Keratinocyte (primary cell): ENCODE results near the gene WWC2. TPM values are rescaled to one million over a fixed set of nuclear protein-coding genes. Genes with fewer than 3 reads are reported as not detected.

Source experiments
- DNase-seq: peaks from one replicate; pipeline ENCODE4 v3.0.0-alpha.2; 2011; ENCODE audit warnings: low read depth, missing footprints, low spot score
- FAIRE-seq: peaks from 2 replicates; lab custom pipeline; 2011; peaks lifted over from hg19 to GRCh38; lab: Jason Lieb, UNC
- H2AFZ ChIP-seq: 2 replicates; pipeline ENCODE4 v1.6.0; 2012; ENCODE audit warnings: low read length, control low read depth, inconsistent platforms; ENCODE audit not compliant: control insufficient read depth
- H3K27ac ChIP-seq: 2 replicates; pipeline ENCODE4 v1.5.1; 2011; ENCODE audit warnings: low read length; ENCODE audit not compliant: control insufficient read depth, insufficient read depth
- H3K27me3 ChIP-seq: 3 replicates; pipeline ENCODE4 v1.6.0; 2011; ENCODE audit warnings: low read length; ENCODE audit not compliant: control insufficient read depth, insufficient read depth; ENCODE audit errors: extremely low read depth
- H3K36me3 ChIP-seq, 2 experiments: 2 replicates in 1 of 2; 3 replicates in 1 of 2; pipeline ENCODE4 v1.5.1; 2011; ENCODE audit warnings: low read length in 2 of 2, mild to moderate bottlenecking in 1 of 2; ENCODE audit not compliant: control insufficient read depth in 2 of 2, insufficient read depth in 2 of 2; ENCODE audit errors: extremely low read depth in 1 of 2
- H3K4me1 ChIP-seq: 3 replicates; pipeline ENCODE4 v1.5.1; 2011; ENCODE audit warnings: low read length; ENCODE audit not compliant: control insufficient read depth, insufficient read depth; ENCODE audit errors: extremely low read depth
- H3K4me2 ChIP-seq: 3 replicates; pipeline ENCODE4 v1.6.0; 2011; ENCODE audit warnings: low read depth, low read length; ENCODE audit not compliant: control insufficient read depth, insufficient read depth; ENCODE audit errors: extremely low read depth
- H3K4me3 ChIP-seq, 3 experiments: fragments of 200-600 bp in 1 of 3; sonication (generic) in 1 of 3; 2 replicates in 2 of 3; 3 replicates in 1 of 3; pipeline ENCODE4 v1.5.1; 2011 to 2016; ENCODE audit warnings: low read length in 3 of 3, mild to moderate bottlenecking in 3 of 3, control low read depth in 2 of 3, inconsistent platforms in 1 of 3, low read depth in 1 of 3, mixed read lengths in 1 of 3, mixed run types in 1 of 3, moderate library complexity in 1 of 3; ENCODE audit not compliant: control insufficient read depth in 2 of 3, insufficient read depth in 2 of 3; ENCODE audit errors: extremely low read depth in 1 of 3
- H3K79me2 ChIP-seq: 2 replicates; pipeline ENCODE4 v1.6.0; 2012; ENCODE audit warnings: low read length; ENCODE audit not compliant: control insufficient read depth, insufficient read depth
- H3K9ac ChIP-seq: 3 replicates; pipeline ENCODE4 v1.6.0; 2011; ENCODE audit warnings: low read length; ENCODE audit not compliant: control insufficient read depth, insufficient read depth; ENCODE audit errors: extremely low read depth
- H3K9me1 ChIP-seq: 3 replicates; pipeline ENCODE4 v1.6.0; 2011; ENCODE audit warnings: low read length; ENCODE audit not compliant: control insufficient read depth, insufficient read depth; ENCODE audit errors: extremely low read depth
- H3K9me3 ChIP-seq: 2 replicates; pipeline ENCODE4 v1.5.1; 2012; ENCODE audit warnings: low read depth, low read length; ENCODE audit not compliant: control insufficient read depth
- H4K20me1 ChIP-seq: 3 replicates; pipeline ENCODE4 v1.6.0; 2011; ENCODE audit warnings: low read length; ENCODE audit not compliant: control insufficient read depth, insufficient read depth; ENCODE audit errors: extremely low read depth
- CTCF ChIP-seq, 3 experiments: IDR thresholded peaks in 1 of 3; conservative IDR thresholded peaks in 1 of 3; optimal IDR thresholded peaks in 1 of 3; 2 replicates in 2 of 3; 3 replicates in 1 of 3; pipeline versions ENCODE3 to v1.5.1; 2011; ENCODE audit warnings: low read length in 3 of 3, mild to moderate bottlenecking in 3 of 3, moderate library complexity in 2 of 3, control low read depth in 1 of 3, inconsistent platforms in 1 of 3; ENCODE audit not compliant: insufficient read depth in 2 of 3; ENCODE audit errors: extremely low read depth in 1 of 3
- EZH2 ChIP-seq: IDR thresholded peaks from one replicate; pipeline ENCODE4 v1.6.1; 2012; ENCODE audit warnings: inconsistent platforms, mild to moderate bottlenecking, low read length, moderate library complexity
- dilution Hi-C: fragments of 300-500 bp; cut with MboI; formaldehyde crosslinking; loops from one replicate; pipeline ENCODE4 v1.7.0; 2020; ENCODE audit warnings: low sequenced_read_pairs; ENCODE audit not compliant: extremely low pct_ligation_motif_present
- polyA plus RNA-seq, 5 experiments: library from polyadenylated mRNA; depleted of rRNA in 3 of 5; stranded (reverse) in 3 of 5; stranded (forward) in 1 of 5; unstranded in 1 of 5; fragments of >200 nt; gene quantifications; 1 replicate in 1 of 5; 2 replicates in 3 of 5; 3 replicates in 1 of 5; pipeline versions ENCODE4 v1.2.1 to v1.2.3, GENCODE V29; 2011 to 2012; ENCODE audit warnings: missing spikeins in 2 of 5, low read depth in 1 of 5, low replicate concordance in 1 of 5

Gene WWC2
- polyA plus RNA-seq, 1 donor (not counting 4 experiments of a cell fraction or from before 2014, with no cell fraction given) = 15.4 TPM

- no peak overlapping the region for H3K4me3 ChIP-seq
- TF ChIP-seq CTCF (optimal IDR thresholded peaks at IDR 0.05 in 1 of 3, IDR thresholded peaks at IDR 0.05 in 1 of 3, conservative IDR thresholded peaks at IDR 0.05 in 1 of 3; ENCODE audit: extremely low read depth in 1 of 3, insufficient read depth in 2 of 3, low read length in 3 of 3) (no peak), EZH2 (no peak)
- H4K20me1 ChIP-seq = peaks cover 3% of the 10 kb centered on the region
- no peak overlapping the region for H3K27ac ChIP-seq
- H2AFZ ChIP-seq = no peak overlapping the region
- H3K27me3 ChIP-seq = no peaks in the 10 kb centered on the region
- no peak overlapping the region for H3K4me2 ChIP-seq
- H3K4me1 ChIP-seq = peaks cover 3% of the 10 kb centered on the region
- FAIRE-seq (no peak), DNase-seq (no peak)
- H3K9me1 ChIP-seq = no peaks in the 10 kb centered on the region
- dilution Hi-C loops = no loop called here
- H3K9me3 ChIP-seq = no peaks in the 10 kb centered on the region
- H3K36me3 ChIP-seq = no peaks in the 10 kb centered on the region
- peaks cover 51% of the 10 kb centered on the region for H3K79me2 ChIP-seq
- no peak overlapping the region for H3K9ac ChIP-seq
Observed at GRCh38 chr4:183170894-183171293, 71.8 kb downstream of the WWC2 start.

GRCh38 chr4:183171484-183172267 is 72.6 kb downstream of the WWC2 start:
- no peaks in the 10 kb centered on the region for H3K27me3 ChIP-seq
- H3K4me1 ChIP-seq = peaks cover 6% of the 10 kb centered on the region
- dilution Hi-C loops = no loop called here
- no peak for DNase-seq
- H2AFZ ChIP-seq = no peak overlapping the region
- no peak overlapping the region for H3K27ac ChIP-seq
- no peaks in the 10 kb centered on the region for H3K9me3 ChIP-seq
- H3K79me2 ChIP-seq = peaks cover 46% of the 10 kb centered on the region
- FAIRE-seq = peak; percentile 23
- H3K9ac ChIP-seq = no peak overlapping the region
- no peaks in the 10 kb centered on the region for H3K36me3 ChIP-seq
- TF ChIP-seq CTCF (optimal IDR thresholded peaks at IDR 0.05 in 1 of 3, IDR thresholded peaks at IDR 0.05 in 1 of 3, conservative IDR thresholded peaks at IDR 0.05 in 1 of 3; ENCODE audit: extremely low read depth in 1 of 3, insufficient read depth in 2 of 3, low read length in 3 of 3) = no peak
- no peak for TF ChIP-seq EZH2
- no peak overlapping the region for H3K4me3 ChIP-seq
- no peak overlapping the region for H3K4me2 ChIP-seq
- H4K20me1 ChIP-seq = peaks cover 3% of the 10 kb centered on the region
- no peaks in the 10 kb centered on the region for H3K9me1 ChIP-seq
